Hematopoietic multipotent progenitor cell treated with erythropoietin and hydrocortisone succinate and interleukin-3 and kit ligand, for 15 days (in vitro differentiated cells): Measurements from ENCODE around the gene CCDC124.

Experiments
- DNase-seq: peaks from one replicate; pipeline ENCODE4 v3.0.0-alpha.2; 2015; ENCODE audit warnings: low spot score

Gene CCDC124

GRCh38 chr19:17936379-17936778 lies 3.6 kb downstream of the CCDC124 start:
- DNase-seq = no peak

GRCh38 chr19:17937371-17937900 lies 4.6 kb downstream of the CCDC124 start:
- DNase-seq = no peak

- DNase-seq = peak; percentile 85
Observed at GRCh38 chr19:17938092-17938845, 5.5 kb downstream of the CCDC124 start.

- DNase-seq = no peak
Observed at GRCh38 chr19:17942181-17942580, 9.4 kb downstream of the CCDC124 start.

GRCh38 chr19:17942582-17943273 lies 9.9 kb downstream of the CCDC124 start:
- DNase-seq = no peak

- peak; percentile 37 for DNase-seq
Observed at GRCh38 chr19:17943274-17944221, 10.7 kb downstream of the CCDC124 start.

- DNase-seq = no peak
Observed at GRCh38 chr19:17944301-17944700, 11.5 kb downstream of the CCDC124 start.

GRCh38 chr19:17946965-17947784 lies 14.4 kb downstream of the CCDC124 start:
- DNase-seq = no peak

- DNase-seq = peak; percentile 91
Observed at GRCh38 chr19:17947815-17948513, 15.1 kb downstream of the CCDC124 start.

- no peak for DNase-seq
Observed at GRCh38 chr19:17948514-17948900, 15.7 kb downstream of the CCDC124 start.

GRCh38 chr19:17948931-17949930 lies 16.4 kb downstream of the CCDC124 start:
- no peak for DNase-seq

- DNase-seq = no peak
Observed at GRCh38 chr19:17949956-17950309, 17.1 kb downstream of the CCDC124 start.

GRCh38 chr19:17950310-17951156 lies 17.7 kb downstream of the CCDC124 start:
- no peak for DNase-seq

GRCh38 chr19:17951157-17951989 lies 18.6 kb downstream of the CCDC124 start:
- DNase-seq = no peak

- DNase-seq = no peak
Observed at GRCh38 chr19:17951990-17952976, 19.5 kb downstream of the CCDC124 start.

- no peak for DNase-seq
Observed at GRCh38 chr19:17953316-17953801, 20.5 kb downstream of the CCDC124 start.
